ENCODE data around the gene KCNQ4.

Gene KCNQ4

DNA sequence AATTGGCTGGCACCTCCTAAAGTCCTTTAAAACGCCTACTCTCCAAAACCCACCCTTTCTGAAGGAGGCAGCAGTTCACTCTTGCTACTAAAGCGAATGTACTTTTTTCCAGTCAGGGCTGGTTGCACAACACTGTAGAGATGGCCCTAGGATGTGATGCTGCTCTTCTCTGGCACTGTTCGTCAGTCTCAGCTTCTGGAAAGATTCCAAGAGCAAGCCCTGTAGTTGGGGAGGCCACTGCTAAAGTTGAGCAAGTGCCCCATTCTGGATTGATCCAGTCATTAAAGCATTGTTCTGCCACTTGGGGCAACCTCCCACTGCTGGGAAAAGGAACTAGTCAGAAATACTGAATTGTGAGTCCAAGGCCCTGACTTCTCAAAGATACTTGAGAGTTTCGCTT lies 28.5 kb upstream of the KCNQ4 start:
- DNase-seq: no peak

DNA sequence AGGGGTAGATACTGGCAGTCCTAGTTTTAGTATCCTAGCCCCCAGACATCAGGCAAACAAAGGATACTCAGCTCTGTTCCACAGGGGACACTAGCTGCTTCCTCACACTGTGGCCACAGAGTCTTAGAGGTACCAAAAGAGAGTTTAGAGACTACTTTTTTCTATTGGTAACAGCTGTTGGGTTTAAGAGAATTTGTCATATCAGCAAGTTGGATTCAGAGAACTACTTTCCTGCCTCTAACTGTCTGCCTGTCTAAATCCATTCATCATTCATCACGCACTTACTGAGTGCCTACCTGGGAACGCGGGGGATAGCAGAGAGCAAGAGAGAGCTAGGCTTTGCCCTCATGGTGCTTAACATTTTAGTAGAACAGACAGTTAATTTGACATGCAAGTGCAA lies 27.1 kb upstream of the KCNQ4 start:
- no peak for DNase-seq

DNA sequence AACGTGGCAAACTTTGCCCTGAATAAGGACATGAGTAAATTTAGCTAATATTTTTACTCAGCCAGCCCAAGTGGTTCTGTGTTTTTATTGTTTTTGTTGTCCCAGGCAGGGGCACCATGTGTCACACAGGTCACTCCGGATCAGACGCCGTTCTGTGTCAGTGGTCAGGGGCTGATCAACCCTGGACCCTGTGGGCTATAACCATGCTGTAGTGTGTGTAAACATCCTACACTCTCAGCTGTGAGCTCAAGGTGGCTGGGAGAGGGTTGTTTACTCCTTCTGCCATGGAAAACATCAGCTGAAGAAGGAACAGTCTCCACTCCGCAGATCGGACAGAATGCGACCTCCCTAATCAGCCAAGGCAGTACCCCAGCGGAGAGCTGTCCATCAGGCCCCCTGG lies 26.5 kb upstream of the KCNQ4 start:
- no peak for DNase-seq

DNA sequence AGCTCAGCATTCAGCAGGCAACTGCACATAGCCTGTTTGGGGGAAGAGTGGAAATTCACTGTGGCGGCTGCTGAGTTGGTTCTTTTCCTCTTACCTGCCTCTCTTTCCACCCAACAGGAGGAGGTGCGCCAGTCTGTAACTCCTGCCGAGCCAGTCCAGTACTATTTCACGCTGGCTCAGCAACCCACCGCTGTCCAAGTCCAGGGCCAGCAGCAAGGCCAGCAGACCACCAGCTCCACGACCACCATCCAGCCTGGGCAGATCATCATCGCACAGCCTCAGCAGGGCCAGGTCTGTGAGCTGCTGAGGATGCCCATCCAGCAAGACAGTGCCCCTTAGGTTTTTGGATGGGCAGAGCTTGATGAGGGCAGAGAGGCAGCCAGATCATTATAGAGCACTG lies 25.6 kb upstream of the KCNQ4 start:
- DNase-seq: no peak

DNA sequence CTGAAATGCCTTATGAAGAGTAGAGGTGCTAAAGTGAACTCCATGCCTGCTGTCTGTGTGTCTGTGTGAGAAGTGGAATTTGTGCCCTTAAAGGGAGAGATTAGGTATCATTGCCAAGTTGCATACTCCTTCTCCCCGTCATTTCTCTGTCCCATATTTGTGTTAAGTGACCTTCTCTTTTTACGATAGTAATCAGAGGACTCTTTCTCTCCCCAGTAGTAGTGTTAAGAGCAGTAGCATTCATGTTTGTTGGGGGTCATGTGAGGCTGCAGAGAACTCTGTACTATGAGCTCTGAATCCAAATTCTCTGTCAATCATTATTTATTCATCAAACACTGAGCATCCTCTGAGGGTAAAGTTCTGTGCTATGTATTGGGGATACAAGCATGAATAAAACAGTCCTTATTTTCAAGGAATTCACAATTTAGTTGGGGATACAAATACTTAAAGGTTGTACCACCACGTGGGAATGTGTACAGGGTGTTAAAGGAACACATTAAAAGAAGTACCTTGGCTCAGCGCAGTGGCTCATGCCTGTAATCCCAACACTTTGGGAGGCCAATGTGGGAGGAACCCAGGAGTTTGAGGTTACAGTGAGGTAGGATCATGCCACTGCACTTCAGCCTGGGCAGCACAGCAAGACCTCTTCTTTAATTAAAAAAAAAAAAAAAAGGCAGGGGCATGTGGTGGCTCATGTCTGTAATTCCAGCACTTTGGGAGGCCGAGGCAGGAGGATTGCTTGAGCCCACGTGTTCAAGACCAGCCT lies 24.8 kb upstream of the KCNQ4 start:
- DNase-seq: no peak

DNA sequence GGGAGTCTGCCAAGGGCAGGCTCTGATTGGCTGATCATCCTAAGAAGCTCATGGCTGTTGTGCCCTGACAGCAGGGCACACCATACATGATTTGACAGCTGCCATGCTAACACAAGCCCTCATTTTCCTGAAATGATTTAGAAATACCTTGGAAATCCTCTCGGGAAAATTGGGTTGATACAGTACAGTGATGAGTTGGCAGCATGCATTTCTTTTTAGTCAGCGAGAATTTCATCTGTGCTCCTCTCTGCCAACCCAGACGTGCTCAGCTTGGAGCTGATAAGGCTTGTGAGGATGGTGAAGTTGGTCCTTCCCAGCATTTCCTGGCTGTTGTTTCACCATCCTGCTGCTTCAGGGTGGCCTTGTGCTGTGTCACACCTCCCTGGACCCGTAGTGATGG lies 22.6 kb upstream of the KCNQ4 start:
- DNase-seq: no peak

DNA sequence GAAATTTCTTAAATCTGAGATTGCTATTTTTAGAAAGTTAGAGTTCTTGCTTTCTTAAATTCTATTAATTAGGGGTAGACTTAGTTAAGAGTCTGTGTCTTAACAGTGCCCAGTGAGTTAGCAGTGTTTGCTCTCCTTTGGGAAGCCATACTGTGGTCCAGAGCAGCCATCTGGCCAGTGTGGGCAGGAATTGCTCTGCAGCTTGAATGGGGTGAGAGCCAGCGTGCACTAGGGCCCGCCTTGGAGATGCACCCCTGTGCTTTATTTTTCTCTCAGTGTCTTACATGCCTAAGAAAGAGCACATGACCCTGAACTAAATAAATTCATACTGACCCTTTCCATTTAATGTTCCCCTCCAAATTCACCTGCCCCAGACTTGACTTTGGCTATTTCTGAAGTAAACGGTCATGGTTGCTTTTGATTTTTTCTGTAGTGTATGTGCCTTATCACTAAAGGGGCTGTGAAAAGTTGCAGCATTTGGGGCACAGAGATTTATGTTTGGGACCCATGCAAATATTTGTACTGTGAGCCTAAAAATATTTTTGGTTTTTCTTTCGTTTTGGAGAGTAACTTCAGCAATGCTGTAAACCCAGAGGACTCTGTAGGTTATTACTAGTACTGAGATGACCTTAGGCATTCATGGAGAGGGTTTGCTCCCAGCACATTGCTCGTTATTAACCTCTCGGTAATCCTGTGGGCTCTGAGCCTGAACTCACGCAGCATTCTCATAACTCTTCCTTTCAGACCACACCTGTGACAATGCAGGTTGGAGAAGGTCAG lies 21.3 kb upstream of the KCNQ4 start:
- no peak for DNase-seq

DNA sequence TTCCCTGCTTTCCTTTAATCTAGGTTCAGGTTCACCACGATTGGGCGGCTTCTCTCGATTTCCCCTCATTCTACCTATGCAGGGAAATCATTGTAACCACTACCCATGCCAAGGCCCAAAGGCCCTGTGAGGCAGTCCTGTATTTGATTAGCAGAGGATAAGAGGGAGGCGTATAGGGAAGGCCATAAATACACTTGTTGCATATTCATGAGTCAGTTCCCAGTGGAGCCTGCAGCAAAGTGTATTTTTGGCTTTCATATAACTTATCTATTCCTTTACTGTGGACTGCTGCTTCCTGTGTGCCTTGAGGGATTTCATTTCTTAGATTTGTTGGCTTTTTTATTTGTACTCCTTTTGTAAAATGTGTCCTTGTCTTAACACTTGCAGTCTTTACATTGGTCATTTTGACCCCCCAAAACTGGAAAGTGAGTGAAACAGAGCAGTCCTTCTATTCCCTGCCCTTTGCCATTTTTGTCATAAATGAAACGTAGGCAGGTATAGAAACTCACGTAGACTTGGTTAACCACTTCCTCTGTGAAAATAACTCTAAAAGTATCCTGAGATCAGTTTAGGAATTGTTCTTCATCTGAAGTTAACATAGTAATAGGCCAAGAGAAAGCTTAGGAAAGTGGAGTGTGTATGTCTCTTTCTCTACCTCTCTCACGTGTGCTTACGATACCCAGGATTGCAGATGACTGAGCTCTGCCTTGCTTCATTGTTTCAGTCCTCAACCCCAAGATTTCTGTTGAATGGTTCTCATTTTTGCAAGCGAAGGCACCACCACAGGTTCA lies 19.6 kb upstream of the KCNQ4 start:
- DNase-seq: no peak

DNA sequence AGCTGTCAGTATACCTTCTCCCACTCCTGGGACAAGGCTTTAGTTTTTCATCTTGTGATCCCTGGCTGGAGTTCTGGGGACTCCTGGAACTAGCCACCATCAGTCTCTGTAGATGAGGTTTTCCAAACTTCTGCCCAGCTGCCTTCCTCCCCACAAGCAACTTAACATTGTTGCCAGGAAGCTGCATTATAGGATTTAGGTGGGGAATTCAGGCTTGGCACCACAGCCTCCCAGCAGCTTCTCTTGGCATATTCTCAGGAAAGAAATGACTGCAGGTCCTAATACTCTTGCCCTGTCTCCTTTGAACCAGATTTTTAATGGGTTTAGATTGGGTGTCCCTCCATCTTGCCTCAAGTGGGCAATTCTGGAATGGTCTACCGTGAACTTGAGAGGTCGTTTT lies 18.6 kb upstream of the KCNQ4 start:
- no peak for DNase-seq

DNA sequence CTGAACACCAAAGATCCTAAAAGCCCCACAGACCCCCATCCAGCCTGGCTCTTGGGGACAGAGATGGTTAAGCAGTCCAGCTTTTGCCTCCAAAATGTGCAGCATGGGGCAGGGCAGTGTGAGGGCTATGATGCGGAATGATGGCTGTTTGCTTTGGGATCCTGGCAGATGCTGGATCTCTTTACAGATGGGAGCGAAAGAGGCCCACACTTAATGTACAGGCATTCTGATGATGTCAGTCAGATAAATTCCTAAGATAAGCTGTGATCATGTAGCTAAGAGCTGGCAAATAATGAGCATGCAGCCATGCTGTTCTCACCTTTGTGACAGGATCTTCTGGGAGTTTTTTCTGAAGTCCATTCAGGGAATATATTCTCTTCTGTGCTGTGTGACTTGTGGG lies 17.6 kb upstream of the KCNQ4 start:
- no peak for DNase-seq

DNA sequence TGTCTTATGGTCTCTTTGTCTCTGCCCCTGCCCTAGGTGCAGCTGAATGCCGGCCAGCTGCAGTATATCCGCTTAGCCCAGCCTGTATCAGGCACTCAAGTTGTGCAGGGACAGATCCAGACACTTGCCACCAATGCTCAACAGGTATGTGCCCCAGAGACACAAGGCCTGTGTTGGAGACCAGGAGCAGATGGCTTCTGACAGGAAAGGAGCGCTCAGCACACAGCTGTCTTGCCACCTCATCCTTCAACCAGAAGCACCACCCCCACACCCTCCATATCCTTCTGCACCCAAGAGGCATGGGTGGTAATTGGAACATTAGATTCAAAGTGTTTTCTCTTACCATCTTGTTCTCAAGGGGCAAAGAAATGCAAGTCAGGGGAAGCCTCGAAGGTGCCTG lies 17.0 kb upstream of the KCNQ4 start:
- no peak for DNase-seq

DNA sequence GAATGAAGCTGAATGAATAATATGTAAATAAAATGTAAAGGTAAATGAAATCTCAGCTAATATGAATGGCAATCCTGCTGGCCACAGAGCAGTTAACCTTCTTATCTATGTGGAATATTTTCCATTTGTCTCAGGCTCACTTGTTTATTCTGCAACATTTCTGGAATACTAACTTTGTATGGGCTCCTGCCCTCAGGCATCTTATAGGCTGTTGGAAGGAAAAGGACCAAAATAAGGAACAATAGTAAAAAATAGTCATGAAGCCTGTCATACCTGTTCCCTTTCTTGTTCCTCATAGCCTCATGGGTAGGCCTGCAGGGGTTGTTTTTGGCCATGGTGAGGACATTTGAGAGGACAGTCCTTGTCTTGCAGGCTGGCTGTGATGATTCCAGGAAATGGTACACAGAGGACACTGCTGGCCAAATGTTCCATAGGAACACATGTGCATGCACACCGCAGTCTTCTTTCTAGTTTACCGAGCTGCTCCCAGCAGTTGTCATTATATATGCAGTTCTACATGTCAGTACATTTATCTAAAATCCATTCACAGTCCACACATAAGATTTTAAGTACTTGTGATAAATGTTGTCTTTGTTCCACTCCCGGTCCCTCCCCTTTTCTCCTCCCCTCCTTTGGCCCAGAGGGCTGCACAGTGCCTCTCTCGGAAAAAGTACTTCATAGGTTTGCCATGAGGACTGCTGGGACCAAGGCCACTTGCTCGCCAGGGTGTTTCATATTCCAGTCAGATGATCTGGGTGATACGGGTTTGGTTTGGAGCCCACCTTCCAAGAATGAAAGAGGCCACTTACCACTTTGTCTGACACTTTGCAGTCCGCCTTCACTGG lies 15.2 kb upstream of the KCNQ4 start:
- DNase-seq: no peak

DNA sequence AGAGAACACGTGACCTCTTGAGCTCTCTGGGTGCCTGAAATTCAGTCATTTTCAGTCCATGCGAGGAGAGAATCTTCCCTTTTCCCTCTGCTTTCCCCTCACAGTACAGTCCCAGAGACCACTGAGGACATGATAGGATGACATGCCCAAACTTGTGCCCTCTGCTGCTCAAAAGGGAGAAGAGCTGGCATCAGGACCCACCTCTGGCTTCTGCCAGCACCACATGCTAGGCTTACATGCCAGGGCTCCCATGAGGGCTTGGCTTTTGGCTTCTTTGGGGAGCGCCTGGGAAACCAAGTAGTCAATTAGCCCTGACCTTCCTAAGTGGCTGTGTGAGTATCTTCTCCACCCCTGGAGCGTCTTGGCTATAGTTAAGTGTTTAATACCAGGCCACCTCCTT lies 13.8 kb upstream of the KCNQ4 start:
- DNase-seq: no peak

DNA sequence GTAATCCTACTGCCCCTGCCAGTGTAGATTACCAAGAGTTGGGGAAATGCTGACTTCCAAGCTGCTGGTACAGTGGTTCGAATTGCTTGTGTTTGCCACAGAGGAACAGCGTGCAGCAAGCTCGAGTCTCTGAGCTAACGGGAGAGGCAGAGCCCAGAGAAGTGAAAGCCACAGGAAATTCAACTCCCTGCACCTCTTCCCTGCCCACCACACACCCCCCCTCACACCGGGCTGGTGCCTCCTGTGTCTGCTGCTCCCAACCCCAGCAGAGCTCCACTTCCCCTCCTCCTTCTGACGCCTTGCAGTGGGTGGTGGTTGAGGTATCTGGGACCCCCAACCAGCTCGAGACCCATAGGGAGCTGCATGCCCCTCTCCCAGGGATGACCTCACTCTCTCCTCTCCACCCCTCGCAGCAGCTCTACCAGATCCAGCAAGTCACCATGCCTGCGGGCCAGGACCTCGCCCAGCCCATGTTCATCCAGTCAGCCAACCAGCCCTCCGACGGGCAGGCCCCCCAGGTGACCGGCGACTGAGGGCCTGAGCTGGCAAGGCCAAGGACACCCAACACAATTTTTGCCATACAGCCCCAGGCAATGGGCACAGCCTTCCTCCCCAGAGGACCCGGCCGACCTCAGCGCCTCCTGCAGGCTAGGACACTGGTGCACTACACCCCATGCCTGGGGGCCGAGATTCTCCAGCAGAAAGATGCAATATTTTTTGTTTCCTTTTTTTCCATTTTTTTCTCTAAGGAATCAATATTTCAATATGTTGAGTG lies 13.1 kb upstream of the KCNQ4 start:
- no peak for DNase-seq

DNA sequence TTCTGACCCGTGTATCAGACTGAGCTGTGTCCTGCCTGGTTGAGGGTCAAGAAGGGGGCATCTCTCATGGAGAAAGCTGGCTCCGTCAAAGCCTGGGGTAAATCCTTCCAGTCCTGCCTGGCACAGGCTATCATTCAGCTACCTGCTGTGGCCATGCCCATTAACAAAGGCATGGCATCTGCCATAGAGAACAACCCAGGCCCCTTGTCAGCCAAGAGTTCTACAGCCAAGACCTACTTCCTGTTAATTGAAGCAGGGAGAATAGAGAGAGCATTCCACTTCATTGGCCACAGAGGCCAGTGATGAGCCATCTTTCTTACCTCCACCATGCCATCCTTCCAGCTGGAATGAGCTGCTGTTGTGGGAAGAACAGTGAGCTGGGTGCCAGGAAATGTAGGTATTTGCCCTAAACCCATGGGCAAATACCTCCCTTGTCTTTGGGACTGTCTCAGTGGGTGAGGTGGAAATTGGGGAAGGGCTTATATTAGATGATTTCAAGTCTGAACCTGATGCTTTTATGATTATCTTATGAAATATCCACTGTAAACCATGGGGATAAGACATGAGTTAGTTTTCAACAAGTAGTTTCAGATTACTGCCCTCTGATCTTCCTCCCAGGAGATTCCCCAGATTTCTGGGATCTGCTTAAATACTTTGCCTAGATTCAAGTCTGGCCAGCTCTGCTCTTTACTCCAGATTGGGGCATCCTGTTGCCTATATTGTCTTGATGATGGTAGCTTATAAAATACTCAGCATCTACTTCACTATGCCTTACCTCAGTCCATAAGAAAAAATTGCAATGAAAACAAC lies 11.2 kb upstream of the KCNQ4 start:
- DNase-seq: peak; percentile 68

DNA sequence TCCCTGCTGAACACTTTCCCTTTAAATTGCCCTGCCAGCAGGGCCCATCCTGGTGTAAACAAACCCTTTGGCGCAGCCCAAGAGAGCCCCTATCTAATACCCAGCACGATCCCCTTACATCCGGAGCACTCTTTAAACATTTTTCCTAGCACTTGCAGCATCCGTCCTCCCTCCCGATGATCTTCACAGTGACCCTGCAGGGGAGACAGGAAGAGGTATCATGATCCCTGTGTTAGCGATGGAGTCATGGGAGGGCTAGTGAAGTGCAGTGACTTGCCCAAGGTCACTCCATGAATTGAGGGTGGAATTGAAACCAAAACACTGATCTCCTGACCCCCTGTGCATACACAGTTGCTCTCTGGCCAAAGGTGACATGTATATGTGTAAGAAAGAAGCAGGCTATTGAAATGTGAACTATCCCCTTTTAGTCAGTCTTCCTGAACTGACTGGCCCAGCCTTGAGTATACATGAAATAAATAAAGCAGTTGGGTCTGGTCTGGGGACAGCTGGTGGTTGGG lies 9.8 kb upstream of the KCNQ4 start:
- no peak for DNase-seq

DNA sequence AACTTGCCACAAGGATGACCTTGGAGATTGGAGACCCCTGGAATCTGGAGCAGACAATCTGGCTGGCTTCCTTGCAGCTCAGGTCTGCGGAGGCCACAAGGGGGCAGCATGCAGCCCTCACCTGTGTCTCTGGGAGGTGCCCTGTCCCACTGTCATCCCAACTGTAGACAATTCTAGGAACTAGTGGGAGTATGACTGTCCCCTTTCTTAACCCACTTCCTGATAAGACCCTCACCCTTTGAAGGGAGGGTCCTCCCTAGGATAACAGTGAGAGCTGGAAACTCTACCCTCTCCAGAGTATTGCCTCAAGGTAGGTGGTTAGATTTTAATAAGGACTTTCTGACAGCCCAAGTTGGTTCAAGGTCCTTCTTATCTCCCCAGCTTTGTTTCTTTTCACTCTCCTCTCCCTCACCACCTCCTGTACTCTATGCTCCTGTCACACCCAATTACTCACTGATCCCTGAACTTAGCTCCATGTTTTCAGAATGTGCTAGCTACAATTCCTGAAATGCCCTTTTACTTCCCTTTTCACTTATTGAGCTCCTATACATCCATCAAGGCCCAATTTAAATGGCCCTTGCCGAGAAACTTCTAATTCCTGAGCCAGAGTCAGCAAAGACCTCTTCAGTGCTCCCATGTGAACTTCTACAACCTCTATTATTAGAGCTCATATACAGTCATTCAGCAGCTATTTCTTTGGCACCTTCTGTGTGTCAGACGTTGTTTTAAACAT lies 9.2 kb upstream of the KCNQ4 start:
- no peak for DNase-seq

DNA sequence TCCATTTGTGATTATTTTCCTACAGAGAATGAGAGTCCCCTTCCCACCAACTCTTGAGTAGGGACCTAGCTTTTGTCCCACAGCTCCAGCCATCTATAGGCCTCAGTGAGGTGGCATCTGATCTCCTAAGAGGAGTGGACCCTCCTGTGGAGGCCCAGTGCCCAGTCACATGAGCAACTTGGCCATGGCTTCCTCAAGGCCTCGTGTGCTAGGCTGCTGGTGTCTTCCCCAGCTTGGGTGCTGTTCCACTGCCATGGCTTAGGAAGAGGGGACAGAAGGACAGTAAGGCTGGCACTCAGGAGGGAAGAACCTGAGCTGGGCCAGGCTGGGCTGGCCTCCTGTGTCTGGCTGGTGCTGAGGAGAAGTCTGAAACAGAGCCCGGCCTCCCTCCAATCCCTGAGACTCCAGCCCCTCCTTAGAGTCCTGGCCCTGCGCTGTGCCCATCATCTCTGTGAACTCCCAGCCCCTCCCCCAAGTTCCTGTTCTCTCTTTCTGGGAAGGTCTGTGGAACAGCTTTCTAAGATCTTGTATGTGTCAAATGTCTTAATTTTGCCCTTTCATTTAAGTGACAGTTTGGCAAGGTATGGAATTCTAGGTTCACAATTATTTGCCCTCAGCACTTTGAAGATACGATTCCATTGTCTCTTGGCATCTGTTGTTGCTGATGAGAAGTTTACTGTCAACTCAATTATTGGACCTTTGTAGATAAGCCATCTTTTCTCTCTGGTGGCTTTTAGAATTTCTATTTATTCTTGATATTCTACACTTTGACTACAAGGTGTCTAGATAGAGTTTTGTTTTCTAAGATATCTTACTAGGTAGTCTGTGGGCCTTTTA lies 7.1 kb upstream of the KCNQ4 start:
- no peak for DNase-seq

All from DMS153 (cell line).